Left cardiac atrium (tissue), 4 donors: ENCODE measurements around the gene EHD3. TPM values are rescaled to one million over a fixed set of nuclear protein-coding genes. Genes with fewer than 3 reads are reported as not detected.
A peak's percentile ranks its signal among the peaks of the same experiment; 100 is the strongest.

Experiments used
- ATAC-seq, 2 donors: fragments of 200-7000 bp; cut with Tn5 transposase; one replicate each; pipeline ENCODE4 v1.9.1; 2020; ENCODE audit warnings: mild to moderate bottlenecking in 2 of 2, moderate library complexity in 2 of 2
- DNase-seq: peaks from one replicate; pipeline ENCODE4 v3.0.0-alpha.2; 2020
- intact Hi-C, 2 donors: fragments of 100-400 bp; cut with DNase I; formaldehyde crosslinking; loops; one replicate each; pipeline versions ENCODE4 v1.14.1 to v1.15.1; 2022 to 2023
- long read RNA-seq: library from polyadenylated mRNA; unstranded; transcript quantifications from one replicate; pipeline ENCODE4 v2.0.0, GENCODE V29; 2021
- total RNA-seq, 2 donors: library from RNA; stranded (reverse); fragmentation: NEBNext Ultra II Directional; extraction: Animal tissue kit (Norgen Biotek cat#: 25700); gene quantifications; one replicate each; pipeline ENCODE4 v1.2.1, GENCODE V29; 2021
- donor health status: DM: no; HTN: yes; CAD: no.
- donor health status: DM: no; HTN: yes; CAD: no; lungs with severe emphysema.
- donor health status: DM: yes; HTN: yes; CAD: no.
- donor health status: Dilated cardiomyopathy.

The EHD3 gene
- total RNA-seq: 10 to 100 TPM in 1 of 2 donors, 1 to 10 TPM in 1; 8.1 to 11.7 TPM
- long read RNA-seq, full-length matches to known transcripts: 17 of 23 reads
- long read RNA-seq, partial matches to known transcripts: 2 of 23 reads
- long read RNA-seq, other reads (novel, unspliced or antisense): 4 of 23 reads

GRCh38 chr2:31233741-31234682 is at the start of gene EHD3:
EHD3 (plus strand) TSS chr2:31234152; CDS start chr2:31234622, 470 bp downstream.
- ATAC-seq (peak; percentile 96 to 98), DNase-seq (peak; percentile 91)
- intact Hi-C loops: loop anchor here in 1 of 2 donors (5.0 kb wide), 1 partner anchor 88 kb away; no protein-coding TSS in a partner anchor

- intact Hi-C loops: no loop called here
- DNase-seq: no peak
- ATAC-seq: no peak
Measured at GRCh38 chr2:31187166-31187565, 46.8 kb upstream of the EHD3 start.

- no peak for DNase-seq
- intact Hi-C loops: no loop called here
- ATAC-seq: no peak
Measured at GRCh38 chr2:31188131-31188530, 45.8 kb upstream of the EHD3 start.

- DNase-seq: no peak
- intact Hi-C loops: no loop called here
- ATAC-seq: no peak
Measured at GRCh38 chr2:31189141-31189540, 44.8 kb upstream of the EHD3 start.

GRCh38 chr2:31190188-31190587 is 43.8 kb upstream of the EHD3 start:
- ATAC-seq: no peak
- intact Hi-C loops: no loop called here
- DNase-seq: no peak

GRCh38 chr2:31191931-31192330 is 42.0 kb upstream of the EHD3 start:
- DNase-seq: no peak
- intact Hi-C loops: no loop called here
- ATAC-seq: no peak

- DNase-seq (no peak), ATAC-seq (no peak)
- intact Hi-C loops: no loop called here
Measured at GRCh38 chr2:31192396-31192795, 41.6 kb upstream of the EHD3 start.

GRCh38 chr2:31192851-31193392 is 41.0 kb upstream of the EHD3 start:
- DNase-seq (no peak), ATAC-seq (no peak)
- intact Hi-C loops: no loop called here

GRCh38 chr2:31193806-31194205 is 40.1 kb upstream of the EHD3 start:
- DNase-seq (no peak), ATAC-seq (no peak)
- intact Hi-C loops: no loop called here

GRCh38 chr2:31196622-31197021 is 37.3 kb upstream of the EHD3 start:
- DNase-seq: no peak
- intact Hi-C loops: no loop called here
- ATAC-seq: no peak

GRCh38 chr2:31197166-31197565 is 36.8 kb upstream of the EHD3 start:
- DNase-seq: no peak
- intact Hi-C loops: no loop called here
- ATAC-seq: no peak

- intact Hi-C loops: no loop called here
- no peak for DNase-seq
- ATAC-seq: no peak
Measured at GRCh38 chr2:31197669-31198068, 36.3 kb upstream of the EHD3 start.

- intact Hi-C loops: no loop called here
- DNase-seq: no peak
Measured at GRCh38 chr2:31199206-31199605, 34.7 kb upstream of the EHD3 start.

GRCh38 chr2:31200972-31201371 is 33.0 kb upstream of the EHD3 start:
- intact Hi-C loops: no loop called here
- no peak for DNase-seq
- no peak for ATAC-seq

More at GRCh38 chr2:31199206-31199605, 34.7 kb upstream of the EHD3 start:
- no peak for ATAC-seq

- DNase-seq: no peak
- intact Hi-C loops: no loop called here
- ATAC-seq: no peak
Measured at GRCh38 chr2:31202041-31202440, 31.9 kb upstream of the EHD3 start.

- DNase-seq (no peak), ATAC-seq (no peak)
- intact Hi-C loops: no loop called here
Measured at GRCh38 chr2:31202833-31203232, 31.1 kb upstream of the EHD3 start.

GRCh38 chr2:31203916-31204315 is 30.0 kb upstream of the EHD3 start:
- intact Hi-C loops: no loop called here
- DNase-seq: no peak
- no peak for ATAC-seq

- intact Hi-C loops: no loop called here
- no peak for DNase-seq
Measured at GRCh38 chr2:31204783-31205182, 29.2 kb upstream of the EHD3 start.

GRCh38 chr2:31205186-31205585 is 28.8 kb upstream of the EHD3 start:
- no peak for ATAC-seq
- DNase-seq: no peak
- intact Hi-C loops: no loop called here

More at GRCh38 chr2:31204783-31205182, 29.2 kb upstream of the EHD3 start:
- ATAC-seq: no peak

GRCh38 chr2:31205613-31206012 is 28.3 kb upstream of the EHD3 start:
- intact Hi-C loops: no loop called here
- ATAC-seq (no peak), DNase-seq (no peak)
